GM19463 (cell line): ENCODE measurements around the gene SLC39A11.
"Not testable (repeated sequence)": the region's sequence is repeated elsewhere in the genome, so short reads cannot be mapped to it uniquely, and the experiment has no call there.

ENCODE experiments used
- ATAC-seq: cut with Tn5 transposase; IDR thresholded peaks from one replicate; pipeline ENCODE4 v1.9.1; 2021; ENCODE audit warnings: mild to moderate bottlenecking, moderate library complexity; ENCODE audit not compliant: unreplicated experiment

SLC39A11 gene

GRCh38 chr17:73072219-73072962 is 20.1 kb downstream of the SLC39A11 start:
- no peak for ATAC-seq

- ATAC-seq = no peak
Measured at GRCh38 chr17:73071066-73071999, 21.2 kb downstream of the SLC39A11 start.

GRCh38 chr17:73069841-73070240 is 22.6 kb downstream of the SLC39A11 start:
- ATAC-seq = no peak

GRCh38 chr17:73069164-73069770 is 23.2 kb downstream of the SLC39A11 start:
- ATAC-seq = no peak

- ATAC-seq = no peak
Measured at GRCh38 chr17:73068322-73069153, 23.9 kb downstream of the SLC39A11 start.

- ATAC-seq = not testable (repeated sequence)
Measured at GRCh38 chr17:73067699-73068098, 24.8 kb downstream of the SLC39A11 start.

GRCh38 chr17:73067075-73067474 is 25.4 kb downstream of the SLC39A11 start:
- ATAC-seq = no peak

GRCh38 chr17:73066148-73066884 is 26.2 kb downstream of the SLC39A11 start:
- no peak for ATAC-seq

GRCh38 chr17:73065376-73065775 is 27.1 kb downstream of the SLC39A11 start:
- ATAC-seq = no peak

GRCh38 chr17:73064084-73064938 is 28.2 kb downstream of the SLC39A11 start:
- no peak for ATAC-seq

- ATAC-seq = no peak
Measured at GRCh38 chr17:73062726-73063125, 29.8 kb downstream of the SLC39A11 start.

- no peak for ATAC-seq
Measured at GRCh38 chr17:73061161-73061560, 31.3 kb downstream of the SLC39A11 start.

- ATAC-seq = no peak
Measured at GRCh38 chr17:73060721-73061120, 31.8 kb downstream of the SLC39A11 start.

- not testable (repeated sequence) for ATAC-seq
Measured at GRCh38 chr17:73059713-73060112, 32.8 kb downstream of the SLC39A11 start.

GRCh38 chr17:73058022-73058421 is 34.5 kb downstream of the SLC39A11 start:
- no peak for ATAC-seq

- no peak for ATAC-seq
Measured at GRCh38 chr17:73057196-73057595, 35.3 kb downstream of the SLC39A11 start.

- no peak for ATAC-seq
Measured at GRCh38 chr17:73052923-73053322, 39.6 kb downstream of the SLC39A11 start.

- no peak for ATAC-seq
Measured at GRCh38 chr17:73050797-73051196, 41.7 kb downstream of the SLC39A11 start.

GRCh38 chr17:73048170-73048569 is 44.3 kb downstream of the SLC39A11 start:
- ATAC-seq = no peak
